Ovary (tissue), 9 donors: Measurements from ENCODE around the gene ADAMTS3. TPM values are rescaled to one million over a fixed set of nuclear protein-coding genes. Genes with fewer than 3 reads are reported as not detected.

Experiments used
- DNase-seq, 5 donors: peaks; one replicate each; pipeline ENCODE4 v3.0.0-alpha.2; 2019 to 2020
- H3K27ac ChIP-seq, 2 donors: fragments of 200-600 bp; one replicate each; pipeline versions ENCODE4 v1.5.1 to v1.8.0; 2019 to 2022
- H3K27me3 ChIP-seq: fragments of 200-600 bp; one replicate; pipeline ENCODE4 v1.8.0; 2022
- H3K36me3 ChIP-seq: fragments of 200-600 bp; sonication (generic); one replicate; pipeline ENCODE4 v1.5.1; 2019
- H3K4me1 ChIP-seq: one replicate; pipeline ENCODE4 v1.8.1; 2013; ENCODE audit warnings: mild to moderate bottlenecking, moderate library complexity; ENCODE audit not compliant: insufficient read depth
- H3K4me3 ChIP-seq: fragments of 200-600 bp; sonication (generic); one replicate; pipeline ENCODE4 v1.5.1; 2017
- H3K9me3 ChIP-seq, 2 donors: fragments of 200-600 bp in 1 of 2; sonication (generic) in 1 of 2; one replicate each; pipeline versions ENCODE4 v1.5.1 to v1.8.1; 2013 to 2019; ENCODE audit warnings: mild to moderate bottlenecking in 1 of 2, moderate library complexity in 1 of 2
- CTCF ChIP-seq, 3 donors: fragments of 450-650 bp in 2 of 3; fragments of 200-600 bp in 1 of 3; IDR thresholded peaks; one replicate each; pipeline versions ENCODE4 v1.5.1 to v1.8.0; 2016 to 2022; ENCODE audit warnings: antibody characterized with exemption in 3 of 3, mild to moderate bottlenecking in 1 of 3
- EP300 ChIP-seq: sonication (generic); formaldehyde crosslinking; IDR thresholded peaks from one replicate; pipeline ENCODE4 v1.6.1; 2017; ENCODE audit warnings: antibody characterized with exemption
- POLR2A ChIP-seq: fragments of 450-650 bp; IDR thresholded peaks from one replicate; pipeline ENCODE4 v1.6.1; 2017; ENCODE audit warnings: antibody characterized with exemption, mild to moderate bottlenecking, moderate library complexity
- WGBS, 3 donors: extraction: QIAGEN DNeasy Blood & Tissue Kit in 1 of 3; methylation state at CpG; one replicate each; pipeline versions ENCODE4 v1.1.5 to v1.1.7; 2013 to 2017; 5-methylcytosine and 5-hydroxymethylcytosine counted together
- intact Hi-C, 4 donors: fragments of 100-400 bp; cut with DNase I; formaldehyde crosslinking; loops; one replicate each; pipeline versions ENCODE4 v1.11.0 to v1.15.1; 2022 to 2023
- polyA plus RNA-seq, 2 donors: library from polyadenylated mRNA; stranded (reverse); fragments of 200-250 nt in 1 of 2; fragments of 350-450 nt in 1 of 2; fragmentation: Illumina TruSeq in 1 of 2; extraction: RNeasy Lipid Tissue Mini Kit (QIAGEN cat#74804) in 1 of 2; gene quantifications; one replicate each; pipeline ENCODE4 v1.2.3, GENCODE V29; 2013 to 2014
- total RNA-seq, 7 donors: library from RNA; depleted of rRNA in 2 of 7; stranded (reverse); fragments of >200 nt in 2 of 7; fragmentation: NEBNext Ultra II Directional in 3 of 7; extraction: Animal tissue kit (Norgen Biotek cat#: 25700) in 3 of 7; gene quantifications; one replicate each; pipeline versions ENCODE4 v1.1.0 to v1.2.4, GENCODE V29; 2016 to 2023
- donor health status: DM: no; HTN: no; CAD: no; lungs with moderate emphysema.
- donor health status: DM: no; HTN: no; CAD: no.
- donor health status: Bipolar disorder and iron deficiency.
- donor health status: DM: yes; HTN: yes; CAD: no.
- donor health status: DM: no; HTN: no; CAD: no.
- donor health status: DM: yes; HTN: yes; CAD: no.

ADAMTS3 gene
- total and polyA plus RNA-seq, 9 donors, result 1.2 to 6.6 (median 4.6) TPM

- no peaks in the 10 kb centered on the region for H3K36me3 ChIP-seq
- no peak overlapping the region for H3K27ac ChIP-seq
- H3K4me1 ChIP-seq, result peaks cover 5% of the 10 kb centered on the region
- TF ChIP-seq CTCF (IDR thresholded peaks at IDR 0.05) (no peak), POLR2A (no peak), EP300 (no peak)
- peak; percentile 79 to 93 (median 88) for DNase-seq
- H3K9me3 ChIP-seq, result no peaks in the 10 kb centered on the region
- intact Hi-C loops, result no loop called here
- WGBS, 3 donors, result 0 to 8% (median 3%) methylated on average over 2 of the region's 2 CpGs
- H3K27me3 ChIP-seq, result no peaks in the 10 kb centered on the region
- H3K4me3 ChIP-seq, result no peak overlapping the region
Observed at GRCh38 chr4:72525938-72526337, 43.1 kb downstream of the ADAMTS3 start.

- Histone ChIP-seq H3K27ac (no peak overlapping the region), H3K4me3 (no peak overlapping the region), H3K27me3 (no peaks in the 10 kb centered on the region), H3K4me1 (peaks cover 5% of the 10 kb centered on the region), H3K36me3 (no peaks in the 10 kb centered on the region), H3K9me3 (no peaks in the 10 kb centered on the region)
- intact Hi-C loops, result no loop called here
- DNase-seq, result no peak
- TF ChIP-seq POLR2A (no peak), CTCF (IDR thresholded peaks at IDR 0.05) (no peak), EP300 (no peak)
- 94 to 95% (median 95%) methylated on average over 3 of the region's 3 CpGs for WGBS, 3 donors
Observed at GRCh38 chr4:72522440-72522839, 46.6 kb downstream of the ADAMTS3 start.

GRCh38 chr4:72513227-72513626, 55.8 kb downstream of the ADAMTS3 start:
- 83 to 97% (median 94%) methylated on average over 2 of the region's 2 CpGs for WGBS, 3 donors

GRCh38 chr4:72507860-72508419, 61.1 kb downstream of the ADAMTS3 start:
- Histone ChIP-seq H3K27ac (no peak overlapping the region), H3K27me3 (no peaks in the 10 kb centered on the region), H3K9me3 (no peaks in the 10 kb centered on the region), H3K4me3 (no peak overlapping the region), H3K4me1 (peaks cover 3% of the 10 kb centered on the region), H3K36me3 (no peaks in the 10 kb centered on the region)
- no peak for DNase-seq
- 92 to 99% (median 98%) methylated on average over 1 of the region's 1 CpG for WGBS, 3 donors
- intact Hi-C loops, result no loop called here
- TF ChIP-seq EP300, result no peak
- no peak for TF ChIP-seq CTCF (IDR thresholded peaks at IDR 0.05)
- TF ChIP-seq POLR2A, result no peak

More at GRCh38 chr4:72513227-72513626, 55.8 kb downstream of the ADAMTS3 start:
- Histone ChIP-seq H3K9me3 (no peaks in the 10 kb centered on the region), H3K4me1 (no peaks in the 10 kb centered on the region), H3K4me3 (no peak overlapping the region), H3K27me3 (no peaks in the 10 kb centered on the region), H3K36me3 (no peaks in the 10 kb centered on the region), H3K27ac (no peak overlapping the region)
- intact Hi-C loops, result no loop called here
- no peak for DNase-seq
- TF ChIP-seq EP300 (no peak), POLR2A (no peak), CTCF (IDR thresholded peaks at IDR 0.05) (no peak)
